HG03280 (cell line): ENCODE results near the gene MYO10.
"Not testable (repeated sequence)": the region's sequence is repeated elsewhere in the genome, so short reads cannot be mapped to it uniquely, and the experiment has no call there.

Experiments
- ATAC-seq: cut with Tn5 transposase; IDR thresholded peaks from one replicate; pipeline ENCODE4 v1.9.1; 2021; ENCODE audit warnings: mild to moderate bottlenecking, moderate library complexity; ENCODE audit not compliant: unreplicated experiment

MYO10 gene

GRCh38 chr5:16754601-16755000 is 181.5 kb downstream of the MYO10 start:
- ATAC-seq, result no peak

DNA sequence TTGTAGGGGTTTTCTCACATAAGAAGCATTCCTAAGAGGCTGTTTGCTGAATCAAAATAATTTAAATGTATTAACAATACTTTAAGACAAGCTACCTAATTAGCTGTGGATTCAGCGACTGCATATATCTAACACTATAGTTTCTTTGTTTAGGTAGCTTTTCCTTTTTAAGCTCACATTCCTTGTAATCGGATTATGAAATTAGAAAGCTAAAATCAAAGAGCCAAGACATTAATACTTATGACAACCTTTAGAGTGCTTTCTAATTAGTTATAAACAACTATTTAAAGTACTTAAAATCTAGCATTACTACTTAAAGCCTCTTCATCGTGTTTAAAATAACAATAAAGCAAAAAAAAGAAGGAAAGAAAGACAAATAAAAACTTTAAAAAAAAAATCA is 182.0 kb downstream of the MYO10 start:
- ATAC-seq, result no peak

GRCh38 chr5:16750445-16750844 is 185.6 kb downstream of the MYO10 start:
- ATAC-seq, result no peak

DNA sequence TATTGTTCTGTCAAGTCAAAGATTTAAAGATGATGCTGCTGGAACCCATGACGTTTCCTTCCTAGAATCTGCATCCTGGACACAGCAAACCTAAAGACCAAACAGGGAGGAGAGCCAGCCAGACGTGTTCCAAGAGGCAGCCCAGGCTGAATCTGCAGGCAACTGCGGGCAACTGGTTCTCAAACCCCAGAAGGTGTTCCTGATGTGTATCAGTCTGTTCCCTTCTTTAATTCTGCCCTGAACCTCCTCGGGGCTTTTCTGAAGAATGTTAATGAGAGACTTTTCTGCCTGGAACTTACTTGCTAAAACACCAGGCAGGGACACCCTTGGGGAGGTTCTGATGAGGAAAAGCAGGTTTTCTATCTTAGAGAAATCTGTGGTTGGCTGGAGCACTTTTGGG is 186.5 kb downstream of the MYO10 start:
- no peak for ATAC-seq

- ATAC-seq, result no peak
These were observed 191.8 kb downstream of the MYO10 start for GRCh38 chr5:16744164-16744880.

GRCh38 chr5:16742938-16743337 is 193.2 kb downstream of the MYO10 start:
- no peak for ATAC-seq

- ATAC-seq, result no peak
These were observed 195.2 kb downstream of the MYO10 start for GRCh38 chr5:16740811-16741392.

DNA sequence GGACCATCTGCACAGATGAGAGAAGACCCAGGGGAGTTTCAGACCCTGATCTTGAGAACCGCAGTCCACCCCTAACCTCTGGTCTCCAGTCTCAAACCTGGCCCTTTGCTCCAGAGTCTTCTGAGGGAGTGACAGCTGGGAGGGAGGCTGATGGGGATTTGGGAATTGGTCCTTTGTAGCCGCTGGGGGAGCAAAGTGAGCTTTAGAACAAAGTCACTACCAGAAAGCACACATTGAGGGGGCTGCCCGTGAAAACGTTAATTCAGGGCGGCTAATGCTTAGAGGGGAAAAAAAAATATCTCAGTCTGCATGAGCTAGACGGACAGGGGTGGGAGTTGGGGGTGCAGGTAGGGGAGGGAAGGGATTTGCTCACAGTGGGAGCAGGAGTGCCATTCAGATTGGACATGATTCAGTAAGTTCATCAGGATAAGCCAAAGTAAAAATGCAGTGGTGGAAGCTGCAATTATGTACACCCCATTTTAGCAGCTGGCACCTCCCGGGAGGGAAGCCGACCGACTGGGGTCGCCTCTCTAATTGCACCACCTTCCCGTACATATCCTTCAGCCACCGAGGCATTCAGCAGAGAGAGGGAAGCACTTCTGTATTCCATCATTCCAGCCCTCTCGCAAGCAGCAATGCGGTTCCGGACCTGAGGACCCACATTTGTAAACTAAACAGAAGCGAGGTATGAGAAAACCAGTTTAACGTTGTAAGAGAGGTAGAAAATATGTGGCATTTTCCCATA is 195.8 kb downstream of the MYO10 start:
- ATAC-seq, result no peak

DNA sequence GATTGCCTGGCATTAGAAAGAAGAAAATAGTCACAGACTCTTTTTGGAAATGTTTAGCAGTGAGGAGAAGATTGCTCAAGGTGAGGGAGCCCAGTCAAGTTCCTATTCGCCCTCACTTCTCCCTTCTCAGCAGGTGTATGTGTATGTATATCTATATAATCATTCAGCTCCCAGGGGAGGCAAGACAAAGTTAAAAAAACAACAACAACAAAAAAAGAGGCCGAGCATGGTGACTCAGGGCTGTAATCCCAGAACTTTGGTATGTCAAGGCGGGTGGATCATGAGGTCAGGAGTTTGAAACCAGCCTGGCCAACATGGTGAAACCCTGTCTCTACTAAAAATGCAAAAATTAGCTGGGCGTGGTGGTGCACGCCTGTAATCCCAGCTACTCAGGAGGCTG is 197.7 kb downstream of the MYO10 start:
- not testable (repeated sequence) for ATAC-seq

DNA sequence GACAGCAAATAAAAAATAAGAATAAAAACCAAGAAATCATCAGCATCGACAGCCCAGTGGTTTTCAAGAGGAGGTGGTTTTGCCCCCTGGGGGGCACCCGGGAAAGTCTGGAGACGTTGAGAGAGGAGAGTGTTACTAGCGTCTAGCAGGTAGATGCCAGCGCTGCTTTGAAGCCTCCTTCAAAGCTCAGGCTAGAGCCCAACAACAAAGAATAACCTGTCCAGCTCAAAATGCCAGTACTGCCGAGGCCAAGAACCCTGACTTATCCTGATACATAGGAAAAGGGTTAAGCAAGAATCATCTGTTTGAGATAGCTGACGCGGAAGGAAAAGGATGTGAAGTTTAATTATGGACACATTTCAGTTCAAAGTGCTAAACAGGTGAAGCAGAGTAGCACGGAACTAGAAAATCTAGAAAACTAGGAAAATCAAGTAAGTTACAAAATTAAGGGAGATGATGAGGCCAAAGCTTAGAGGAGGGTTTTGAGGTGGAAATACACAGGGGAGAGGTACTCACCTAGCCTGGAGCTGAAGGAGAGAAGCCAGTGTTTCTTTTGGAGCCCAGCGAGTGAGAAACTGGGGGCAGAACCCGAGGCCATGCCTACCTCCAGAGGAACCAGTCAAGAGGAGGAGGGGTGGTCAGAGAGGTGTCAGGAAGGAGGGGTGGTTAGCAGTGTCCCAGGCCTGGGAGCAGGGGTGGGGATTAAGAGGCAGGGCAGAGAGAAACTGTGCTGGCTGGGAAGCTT is 198.3 kb downstream of the MYO10 start:
- no peak for ATAC-seq

- ATAC-seq, result no peak
These were observed 198.9 kb downstream of the MYO10 start for GRCh38 chr5:16737209-16737608.

DNA sequence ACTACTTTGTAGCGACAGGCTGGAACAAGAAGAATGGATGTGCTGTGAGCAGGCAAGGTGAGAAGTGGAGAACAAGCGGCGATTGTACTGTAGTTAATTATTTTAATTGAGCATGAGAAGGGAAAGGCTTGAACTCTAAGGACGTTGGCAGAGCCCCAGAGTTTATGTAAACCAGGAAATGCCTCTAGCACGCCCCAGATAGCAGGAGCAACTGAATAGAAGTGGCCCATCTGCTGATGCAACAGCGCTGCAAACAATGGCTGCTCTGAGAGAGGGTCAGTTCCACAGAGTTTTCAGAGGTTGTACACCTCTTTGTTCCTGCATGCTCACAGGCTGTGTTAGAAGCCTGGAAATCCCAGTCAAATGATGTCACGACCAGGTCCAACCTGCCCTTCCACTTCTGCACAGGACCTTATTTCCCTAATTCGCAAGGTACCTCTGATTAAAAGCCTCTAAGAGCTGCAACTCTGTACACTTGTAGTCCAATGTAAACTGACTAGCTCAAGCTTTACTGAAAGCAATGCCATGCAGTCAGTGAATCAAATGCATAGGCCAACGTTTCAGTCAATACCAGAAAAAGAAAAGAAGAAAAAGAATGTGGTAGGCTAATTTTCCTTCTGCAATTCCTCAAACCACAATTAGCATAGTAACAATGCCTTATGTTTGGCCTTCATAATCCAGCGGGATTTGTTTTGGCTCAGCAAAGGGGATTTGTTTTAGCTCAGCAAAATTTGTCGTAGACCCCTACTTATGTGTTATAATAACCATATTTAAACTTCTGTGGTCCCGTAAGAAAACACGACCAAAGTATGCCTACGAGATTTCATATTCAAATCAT is 199.7 kb downstream of the MYO10 start:
- no peak for ATAC-seq

GRCh38 chr5:16735101-16736060 is 200.7 kb downstream of the MYO10 start:
- no peak for ATAC-seq

DNA sequence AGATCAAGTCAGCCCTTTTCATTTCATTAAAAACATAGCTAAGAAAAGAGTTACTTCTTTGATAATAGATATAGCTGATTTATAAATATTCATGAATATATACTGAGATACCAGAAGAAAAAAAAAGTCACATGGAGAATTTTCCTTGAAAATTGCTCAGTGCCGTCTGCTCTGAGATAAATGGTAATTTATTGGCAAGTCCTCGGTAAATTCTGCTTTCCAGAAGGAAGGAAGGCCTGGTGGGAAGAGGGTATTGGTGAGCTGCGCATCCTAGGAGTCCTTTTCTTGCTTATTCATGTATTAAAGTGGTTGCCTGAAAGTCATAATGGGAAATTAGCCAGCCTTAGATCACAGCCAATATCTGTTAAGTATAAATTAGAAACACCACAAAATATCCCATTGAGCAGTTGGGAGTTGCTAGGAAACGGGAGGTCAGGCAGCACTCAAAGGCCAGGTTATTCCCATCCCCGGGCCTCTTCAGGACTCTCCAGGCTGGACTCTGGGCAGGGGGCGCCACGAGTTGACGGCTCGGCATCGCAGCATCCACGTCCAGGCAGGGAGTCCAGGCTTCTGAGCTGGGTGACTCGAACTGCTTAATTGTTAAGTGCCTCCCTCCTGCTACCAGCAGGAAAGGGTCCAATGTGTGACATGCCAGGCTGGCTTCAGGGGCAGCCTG is 202.6 kb downstream of the MYO10 start:
- no peak for ATAC-seq

DNA sequence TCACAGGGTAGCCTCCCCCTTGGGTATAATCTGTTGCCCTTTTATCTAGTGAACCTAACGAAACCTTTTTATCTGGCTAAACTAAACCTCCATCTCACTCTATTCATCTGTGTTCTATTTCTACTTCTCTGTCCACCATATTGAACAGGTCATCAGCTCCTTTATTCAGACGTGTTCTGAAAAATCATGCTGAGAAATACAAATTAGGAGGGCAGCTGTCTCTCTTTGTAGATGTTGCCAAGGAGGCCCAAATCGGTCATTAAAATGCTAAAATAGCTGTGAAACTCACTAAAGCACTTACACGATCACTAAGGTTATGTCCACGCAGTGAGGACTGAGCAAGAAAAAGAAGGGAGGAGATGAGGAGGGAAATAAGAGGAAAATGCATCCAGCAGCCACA is 203.7 kb downstream of the MYO10 start:
- ATAC-seq, result no peak

GRCh38 chr5:16727755-16728325 is 208.2 kb downstream of the MYO10 start:
- no peak for ATAC-seq

- no peak for ATAC-seq
These were observed 209.5 kb downstream of the MYO10 start for GRCh38 chr5:16726538-16726946.

DNA sequence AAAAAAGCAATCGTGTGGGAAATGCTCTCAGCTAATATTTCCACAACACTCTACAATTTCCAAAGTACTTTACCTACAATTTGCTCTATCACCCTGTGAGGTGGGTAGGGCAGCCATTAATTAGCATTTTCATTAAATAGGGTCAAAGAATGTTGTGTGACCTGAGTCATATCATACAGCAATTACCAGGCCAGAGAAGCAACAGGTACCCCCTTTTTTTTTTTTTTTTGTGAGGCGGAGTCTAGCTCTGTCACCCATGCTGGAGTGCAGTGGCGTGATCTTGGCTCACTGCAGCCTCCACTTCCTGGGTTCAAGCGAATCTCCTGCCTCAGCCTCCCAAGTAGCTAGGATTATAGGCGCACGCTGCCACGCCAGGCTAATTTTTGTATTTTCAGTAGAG is 210.5 kb downstream of the MYO10 start:
- ATAC-seq, result no peak

- no peak for ATAC-seq
These were observed 212.3 kb downstream of the MYO10 start for GRCh38 chr5:16723821-16724220.
